HepG2 (cell line): ENCODE results near the gene RBCK1. TPM values are rescaled to one million over a fixed set of nuclear protein-coding genes. Genes with fewer than 3 reads are reported as not detected.

Experiments
- DMTF1 ChIP-seq: sonication (generic); formaldehyde crosslinking; IDR thresholded peaks from 2 replicates; pipeline ENCODE4 v1.4.0; 2020; ENCODE audit warnings: mild to moderate bottlenecking, missing genetic modification reagents
- DNMT3B ChIP-seq: conservative IDR thresholded peaks from 2 replicates; pipeline ENCODE4 v1.6.1; 2016; ENCODE audit warnings: missing biosample characterization, control low read depth
- JUNB ChIP-seq: sonication (generic); formaldehyde crosslinking; IDR thresholded peaks from 2 replicates; pipeline ENCODE4 v1.8.0; 2022; ENCODE audit warnings: missing genetic modification reagents, mild to moderate bottlenecking, borderline replicate concordance
- MBNL3 ChIP-seq: fragments of 250-450 bp; sonication (Bioruptor Pico); conservative IDR thresholded peaks from 2 replicates; pipeline ENCODE4 v1.8.0; 2022; ENCODE audit warnings: mild to moderate bottlenecking, inconsistent platforms
- MEIS1 ChIP-seq: sonication (generic); formaldehyde crosslinking; IDR thresholded peaks from 2 replicates; pipeline ENCODE4 v1.9.0; 2021; ENCODE audit warnings: mild to moderate bottlenecking, missing genetic modification reagents, moderate library complexity, borderline replicate concordance
- PPARG ChIP-seq: conservative IDR thresholded peaks from 2 replicates; pipeline ENCODE4 v1.6.1; 2016; ENCODE audit warnings: missing biosample characterization, missing genetic modification reagents
- PRPF4 ChIP-seq: fragments of 200-400 bp; formaldehyde crosslinking; IDR thresholded peaks from 2 replicates; pipeline ENCODE4 v1.6.1; 2016; ENCODE audit warnings: low read length, low read depth; ENCODE audit not compliant: poor library complexity, severe bottlenecking
- RXRA ChIP-seq: sonication (generic); formaldehyde crosslinking; IDR thresholded peaks from 2 replicates; pipeline ENCODE4 v1.5.1; 2020; ENCODE audit warnings: missing genetic modification reagents
- SRF ChIP-seq: IDR thresholded peaks from 2 replicates; pipeline ENCODE4 v1.6.1; 2011; ENCODE audit warnings: mild to moderate bottlenecking, low read depth, low read length, moderate library complexity
- TOE1 ChIP-seq: sonication (generic); formaldehyde crosslinking; IDR thresholded peaks from 2 replicates; pipeline ENCODE4 v1.4.0; 2020; ENCODE audit warnings: mild to moderate bottlenecking, missing genetic modification reagents
- ZNF234 ChIP-seq: sonication (generic); formaldehyde crosslinking; conservative IDR thresholded peaks from 2 replicates; pipeline ENCODE4 v1.5.1; 2020; ENCODE audit warnings: mild to moderate bottlenecking, missing genetic modification reagents
- ZNF331 ChIP-seq: sonication (generic); formaldehyde crosslinking; IDR thresholded peaks from 2 replicates; pipeline ENCODE4 v1.4.0; 2020; ENCODE audit warnings: missing genetic modification reagents
- ZNF432 ChIP-seq: sonication (generic); formaldehyde crosslinking; IDR thresholded peaks from 2 replicates; pipeline ENCODE4 v1.5.0; 2020; ENCODE audit warnings: missing genetic modification reagents, mild to moderate bottlenecking, borderline replicate concordance
- ZNF446 ChIP-seq: sonication (generic); formaldehyde crosslinking; IDR thresholded peaks from 2 replicates; pipeline ENCODE4 v1.5.0; 2020; ENCODE audit warnings: mild to moderate bottlenecking, missing genetic modification reagents
- ZNF607 ChIP-seq: sonication (generic); formaldehyde crosslinking; IDR thresholded peaks from 2 replicates; pipeline ENCODE4 v1.5.1; 2020; ENCODE audit warnings: missing genetic modification reagents, mild to moderate bottlenecking, borderline replicate concordance
- ZNF709 ChIP-seq: sonication (generic); formaldehyde crosslinking; IDR thresholded peaks from 2 replicates; pipeline ENCODE4 v1.5.0; 2020; ENCODE audit warnings: mild to moderate bottlenecking, missing genetic modification reagents
- ZSCAN12 ChIP-seq: sonication (generic); formaldehyde crosslinking; IDR thresholded peaks from 2 replicates; pipeline ENCODE4 v1.9.0; 2021; ENCODE audit warnings: mild to moderate bottlenecking, missing genetic modification reagents
- ZZZ3 ChIP-seq: sonication (generic); formaldehyde crosslinking; IDR thresholded peaks from 2 replicates; pipeline ENCODE4 v1.4.0; 2020; ENCODE audit warnings: missing genetic modification reagents, mild to moderate bottlenecking, borderline replicate concordance
- polyA plus RNA-seq, 8 experiments: library from polyadenylated mRNA; depleted of rRNA in 3 of 8; stranded (reverse) in 7 of 8; unstranded in 1 of 8; fragments of >200 nt; fragmentation: Illumina TruSeq in 4 of 8; extraction: Trizol in 4 of 8; gene quantifications; 2 replicates each; pipeline versions ENCODE4 v1.2.1 to v1.2.3, GENCODE V29; 2011 to 2016; ENCODE audit warnings: low read depth in 4 of 8, missing spikeins in 1 of 8, mixed read lengths in 1 of 8; ENCODE audit not compliant: insufficient read depth in 1 of 8
- total RNA-seq, 5 experiments: library from RNA; depleted of rRNA; stranded (reverse); fragments of >200 nt; fragmentation: Illumina TruSeq; extraction: Trizol; gene quantifications; 2 replicates each; pipeline ENCODE4 v1.2.3, GENCODE V29; 2016; ENCODE audit warnings: low read depth in 1 of 5
- TF ChIP-seq, protein P1 (sequence below): sonication (generic); formaldehyde crosslinking; IDR thresholded peaks from 2 replicates; pipeline ENCODE4 v1.4.0; 2020; ENCODE audit warnings: missing genetic modification reagents, borderline replicate concordance
- TF ChIP-seq, protein P2 (sequence below): sonication (generic); formaldehyde crosslinking; IDR thresholded peaks from 2 replicates; pipeline ENCODE4 v1.8.1; 2022; ENCODE audit warnings: low read depth, mild to moderate bottlenecking, missing genetic modification reagents
- TF ChIP-seq, protein P3 (sequence below): sonication (generic); formaldehyde crosslinking; IDR thresholded peaks from 2 replicates; pipeline ENCODE4 v1.4.0; 2020; ENCODE audit warnings: low read depth, mild to moderate bottlenecking, missing genetic modification reagents

Gene RBCK1
- total and polyA plus RNA-seq, 2 of the 13 experiments (the other 11 are each of a cell fraction or from before 2014, with no cell fraction given), result 149 to 215 TPM

DNA sequence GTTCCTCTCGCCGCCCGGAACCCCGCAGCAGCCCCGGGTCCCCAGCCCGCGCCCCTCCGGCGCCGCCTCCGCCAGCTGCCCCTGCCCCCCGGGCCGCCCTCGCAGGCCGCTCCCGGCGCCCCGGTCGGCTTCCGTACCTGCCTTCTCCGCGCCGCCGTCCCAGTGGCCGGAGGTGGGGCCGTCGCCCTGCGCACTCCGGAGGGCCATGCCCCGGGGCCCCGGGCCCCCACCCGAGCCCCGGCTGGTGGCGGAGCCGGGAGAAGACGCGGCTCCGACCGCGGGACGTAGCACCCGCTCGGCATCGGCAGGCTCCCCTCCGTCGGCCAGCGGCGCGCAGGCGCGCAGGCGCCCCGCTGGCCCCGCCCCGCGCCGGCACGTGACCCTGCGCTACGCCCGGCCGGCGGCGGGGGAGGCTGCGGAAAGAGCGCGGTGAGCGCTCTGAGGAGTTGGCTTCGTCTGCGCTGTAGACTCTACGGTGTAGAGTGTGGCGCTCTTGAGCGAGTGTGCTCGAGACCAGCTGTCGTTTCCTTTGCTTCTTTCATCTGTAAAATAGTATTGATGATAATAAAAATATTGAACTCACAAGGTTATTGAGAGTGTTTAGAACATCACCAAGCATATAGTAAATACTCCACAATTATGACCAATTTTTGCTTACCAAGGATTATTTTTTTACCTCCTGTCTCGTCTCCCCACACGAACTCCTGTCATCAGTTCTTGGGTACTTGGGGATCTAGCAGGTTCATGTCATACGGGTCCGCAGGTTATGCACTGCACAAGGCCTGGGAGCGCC, 54.3 kb downstream of the RBCK1 start, which contains the start of gene TBC1D20 (continued):
- TF ChIP-seq DMTF1 (CRISPR knock-in tag) (no peak), PRPF4 (no peak), DNMT3B (no peak), ZNF331 (peak; percentile 83), ZZZ3 (no peak), ZNF234 (CRISPR knock-in tag) (no peak), PPARG (CRISPR knock-in tag) (peak; percentile 51; the same call in 1 of the 2 replicates), RXRA (no peak), JUNB (no peak), ZNF446 (peak; percentile 85; the same call in 1 of the 2 replicates), MBNL3 (no peak), ZSCAN12 (CRISPR knock-in tag) (peak; percentile 47; the same call in 1 of the 2 replicates), SRF (no peak), ZNF709 (CRISPR knock-in tag) (no peak), ZNF607 (CRISPR knock-in tag) (peak; percentile 77), TOE1 (peak; percentile 65; the same call in 1 of the 2 replicates), MEIS1 (CRISPR knock-in tag) (no peak), ZNF432 (CRISPR knock-in tag) (no peak)
- TF ChIP-seq, protein P1, sequence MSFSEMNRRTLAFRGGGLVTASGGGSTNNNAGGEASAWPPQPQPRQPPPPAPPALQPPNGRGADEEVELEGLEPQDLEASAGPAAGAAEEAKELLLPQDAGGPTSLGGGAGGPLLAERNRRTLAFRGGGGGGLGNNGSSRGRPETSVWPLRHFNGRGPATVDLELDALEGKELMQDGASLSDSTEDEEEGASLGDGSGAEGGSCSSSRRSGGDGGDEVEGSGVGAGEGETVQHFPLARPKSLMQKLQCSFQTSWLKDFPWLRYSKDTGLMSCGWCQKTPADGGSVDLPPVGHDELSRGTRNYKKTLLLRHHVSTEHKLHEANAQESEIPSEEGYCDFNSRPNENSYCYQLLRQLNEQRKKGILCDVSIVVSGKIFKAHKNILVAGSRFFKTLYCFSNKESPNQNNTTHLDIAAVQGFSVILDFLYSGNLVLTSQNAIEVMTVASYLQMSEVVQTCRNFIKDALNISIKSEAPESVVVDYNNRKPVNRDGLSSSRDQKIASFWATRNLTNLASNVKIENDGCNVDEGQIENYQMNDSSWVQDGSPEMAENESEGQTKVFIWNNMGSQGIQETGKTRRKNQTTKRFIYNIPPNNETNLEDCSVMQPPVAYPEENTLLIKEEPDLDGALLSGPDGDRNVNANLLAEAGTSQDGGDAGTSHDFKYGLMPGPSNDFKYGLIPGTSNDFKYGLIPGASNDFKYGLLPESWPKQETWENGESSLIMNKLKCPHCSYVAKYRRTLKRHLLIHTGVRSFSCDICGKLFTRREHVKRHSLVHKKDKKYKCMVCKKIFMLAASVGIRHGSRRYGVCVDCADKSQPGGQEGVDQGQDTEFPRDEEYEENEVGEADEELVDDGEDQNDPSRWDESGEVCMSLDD (CRISPR knock-in tag), result 0 out of 2 replicates have a peak, but pooled peaks have one; percentile 15
- TF ChIP-seq, protein P2, sequence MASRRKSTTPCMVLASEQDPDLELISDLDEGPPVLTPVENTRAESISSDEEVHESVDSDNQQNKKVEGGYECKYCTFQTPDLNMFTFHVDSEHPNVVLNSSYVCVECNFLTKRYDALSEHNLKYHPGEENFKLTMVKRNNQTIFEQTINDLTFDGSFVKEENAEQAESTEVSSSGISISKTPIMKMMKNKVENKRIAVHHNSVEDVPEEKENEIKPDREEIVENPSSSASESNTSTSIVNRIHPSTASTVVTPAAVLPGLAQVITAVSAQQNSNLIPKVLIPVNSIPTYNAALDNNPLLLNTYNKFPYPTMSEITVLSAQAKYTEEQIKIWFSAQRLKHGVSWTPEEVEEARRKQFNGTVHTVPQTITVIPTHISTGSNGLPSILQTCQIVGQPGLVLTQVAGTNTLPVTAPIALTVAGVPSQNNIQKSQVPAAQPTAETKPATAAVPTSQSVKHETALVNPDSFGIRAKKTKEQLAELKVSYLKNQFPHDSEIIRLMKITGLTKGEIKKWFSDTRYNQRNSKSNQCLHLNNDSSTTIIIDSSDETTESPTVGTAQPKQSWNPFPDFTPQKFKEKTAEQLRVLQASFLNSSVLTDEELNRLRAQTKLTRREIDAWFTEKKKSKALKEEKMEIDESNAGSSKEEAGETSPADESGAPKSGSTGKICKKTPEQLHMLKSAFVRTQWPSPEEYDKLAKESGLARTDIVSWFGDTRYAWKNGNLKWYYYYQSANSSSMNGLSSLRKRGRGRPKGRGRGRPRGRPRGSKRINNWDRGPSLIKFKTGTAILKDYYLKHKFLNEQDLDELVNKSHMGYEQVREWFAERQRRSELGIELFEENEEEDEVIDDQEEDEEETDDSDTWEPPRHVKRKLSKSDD (CRISPR knock-in tag), result no peak
- TF ChIP-seq, protein P3, sequence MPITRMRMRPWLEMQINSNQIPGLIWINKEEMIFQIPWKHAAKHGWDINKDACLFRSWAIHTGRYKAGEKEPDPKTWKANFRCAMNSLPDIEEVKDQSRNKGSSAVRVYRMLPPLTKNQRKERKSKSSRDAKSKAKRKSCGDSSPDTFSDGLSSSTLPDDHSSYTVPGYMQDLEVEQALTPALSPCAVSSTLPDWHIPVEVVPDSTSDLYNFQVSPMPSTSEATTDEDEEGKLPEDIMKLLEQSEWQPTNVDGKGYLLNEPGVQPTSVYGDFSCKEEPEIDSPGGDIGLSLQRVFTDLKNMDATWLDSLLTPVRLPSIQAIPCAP (CRISPR knock-in tag), result no peak
